Activated CD8-positive, alpha-beta T cell treated with anti-CD3 and anti-CD28 coated beads for 36 hours (primary cell): ENCODE results near the gene OST4. TPM values are rescaled to one million over a fixed set of nuclear protein-coding genes. Genes with fewer than 3 reads are reported as not detected.

ENCODE experiments used
- ATAC-seq: fragments of 200-7000 bp; cut with Tn5 transposase; one replicate; pipeline ENCODE4 v1.10.0; 2021; ENCODE audit warnings: mild to moderate bottlenecking, moderate library complexity
- CTCF ChIA-PET: fragments of 350-600 bp; sonication (Branson Sonifier 250); formaldehyde crosslinking; loops from one replicate; lab custom pipeline; 2021; ENCODE audit warnings: antibody characterized with exemption; lab: Charles Lee
- POLR2A ChIA-PET: fragments of 350-600 bp; sonication (Branson Sonifier 250); formaldehyde crosslinking; loops from one replicate; lab custom pipeline; 2021; ENCODE audit warnings: antibody characterized with exemption; lab: Charles Lee
- DNase-seq: peaks from one replicate; pipeline ENCODE4 v3.0.0-alpha.2; 2020
- H3K27ac Mint-ChIP-seq: one replicate; pipeline ENCODE4 v1.8.0; 2021; ENCODE audit warnings: mild to moderate bottlenecking, mixed read lengths
- H3K27me3 Mint-ChIP-seq: one replicate; pipeline ENCODE4 v1.8.0; 2021; ENCODE audit warnings: mixed read lengths
- H3K36me3 Mint-ChIP-seq: one replicate; pipeline ENCODE4 v1.8.0; 2021; ENCODE audit warnings: low read depth, mixed read lengths
- H3K4me1 Mint-ChIP-seq: one replicate; pipeline ENCODE4 v1.8.0; 2021; ENCODE audit warnings: low read depth, mixed read lengths
- H3K4me3 Mint-ChIP-seq: one replicate; pipeline ENCODE4 v1.8.0; 2021; ENCODE audit warnings: mild to moderate bottlenecking, moderate library complexity, mixed read lengths
- H3K9me3 Mint-ChIP-seq: one replicate; pipeline ENCODE4 v1.8.0; 2021; ENCODE audit warnings: mixed read lengths
- intact Hi-C: fragments of 100-400 bp; cut with micrococcal nuclease; formaldehyde crosslinking; loops from one replicate; pipeline ENCODE4 v1.10.0; 2022
- total RNA-seq, 2 experiments: library from RNA; stranded (reverse); gene quantifications; one replicate each; pipeline ENCODE4 v1.2.3, GENCODE V29; 2021
- TF ChIP-seq, protein P1 (sequence below): fragments of 200-600 bp; IDR thresholded peaks from one replicate; pipeline ENCODE4 v1.8.0; 2022; ENCODE audit warnings: antibody characterized with exemption, mild to moderate bottlenecking

OST4 gene
- total RNA-seq, 2 experiments from 2014 or later = 257 to 262 TPM

- no peaks in the 10 kb centered on the region for H3K36me3 Mint-ChIP-seq
- ChIA-PET CTCF (interaction anchor here (0.9 to 3.2 kb wide), 11 partner anchors 12 to 202 kb away, joined by 3 to 21 read pairs (median 4); no protein-coding TSS in a partner anchor), POLR2A (no interaction called here)
- TF ChIP-seq, protein P1, sequence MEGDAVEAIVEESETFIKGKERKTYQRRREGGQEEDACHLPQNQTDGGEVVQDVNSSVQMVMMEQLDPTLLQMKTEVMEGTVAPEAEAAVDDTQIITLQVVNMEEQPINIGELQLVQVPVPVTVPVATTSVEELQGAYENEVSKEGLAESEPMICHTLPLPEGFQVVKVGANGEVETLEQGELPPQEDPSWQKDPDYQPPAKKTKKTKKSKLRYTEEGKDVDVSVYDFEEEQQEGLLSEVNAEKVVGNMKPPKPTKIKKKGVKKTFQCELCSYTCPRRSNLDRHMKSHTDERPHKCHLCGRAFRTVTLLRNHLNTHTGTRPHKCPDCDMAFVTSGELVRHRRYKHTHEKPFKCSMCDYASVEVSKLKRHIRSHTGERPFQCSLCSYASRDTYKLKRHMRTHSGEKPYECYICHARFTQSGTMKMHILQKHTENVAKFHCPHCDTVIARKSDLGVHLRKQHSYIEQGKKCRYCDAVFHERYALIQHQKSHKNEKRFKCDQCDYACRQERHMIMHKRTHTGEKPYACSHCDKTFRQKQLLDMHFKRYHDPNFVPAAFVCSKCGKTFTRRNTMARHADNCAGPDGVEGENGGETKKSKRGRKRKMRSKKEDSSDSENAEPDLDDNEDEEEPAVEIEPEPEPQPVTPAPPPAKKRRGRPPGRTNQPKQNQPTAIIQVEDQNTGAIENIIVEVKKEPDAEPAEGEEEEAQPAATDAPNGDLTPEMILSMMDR = no peak
- peaks cover 3% of the 10 kb centered on the region for H3K27me3 Mint-ChIP-seq
- intact Hi-C loops = no loop called here
- DNase-seq (no peak), ATAC-seq (no peak)
- no peaks in the 10 kb centered on the region for H3K4me1 Mint-ChIP-seq
- H3K27ac Mint-ChIP-seq = no peak overlapping the region
- no peaks in the 10 kb centered on the region for H3K9me3 Mint-ChIP-seq
- no peak overlapping the region for H3K4me3 Mint-ChIP-seq
These were observed 28.6 kb upstream of the OST4 start for GRCh38 chr2:27100036-27100435.

DNA sequence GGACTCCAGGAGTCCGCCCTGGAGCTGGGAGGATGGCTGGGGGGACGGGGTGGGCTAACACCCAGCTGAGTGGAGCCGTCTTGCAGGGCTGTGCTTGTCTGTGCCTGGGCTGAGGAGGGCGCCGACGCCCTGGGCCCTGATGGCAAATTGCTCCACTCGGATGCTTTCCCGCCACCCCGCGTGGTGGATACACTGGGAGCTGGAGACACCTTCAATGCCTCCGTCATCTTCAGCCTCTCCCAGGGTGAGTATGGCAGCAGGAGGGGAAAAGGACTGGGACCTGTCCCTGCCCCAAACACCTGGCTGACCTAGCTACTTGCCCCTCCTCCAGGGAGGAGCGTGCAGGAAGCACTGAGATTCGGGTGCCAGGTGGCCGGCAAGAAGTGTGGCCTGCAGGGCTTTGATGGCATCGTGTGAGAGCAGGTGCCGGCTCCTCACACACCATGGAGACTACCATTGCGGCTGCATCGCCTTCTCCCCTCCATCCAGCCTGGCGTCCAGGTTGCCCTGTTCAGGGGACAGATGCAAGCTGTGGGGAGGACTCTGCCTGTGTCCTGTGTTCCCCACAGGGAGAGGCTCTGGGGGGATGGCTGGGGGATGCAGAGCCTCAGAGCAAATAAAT, 28.0 kb upstream of the OST4 start:
- Mint-ChIP-seq H3K27ac (no peak overlapping the region), H3K4me3 (no peak overlapping the region), H3K27me3 (peaks cover 3% of the 10 kb centered on the region), H3K9me3 (no peaks in the 10 kb centered on the region), H3K4me1 (no peaks in the 10 kb centered on the region), H3K36me3 (no peaks in the 10 kb centered on the region)
- intact Hi-C loops = loop anchor here (5.0 to 10.0 kb wide), 2 partner anchors 115 to 183 kb away; partner anchors contain the start of genes ATRAID, CAD, SLC5A6 and TRIM54
- no peak for ATAC-seq
- TF ChIP-seq, protein P1 = no peak
- no peak for DNase-seq
- POLR2A ChIA-PET = interaction anchor here (1.1 to 1.6 kb wide), 2 partner anchors 18 to 49 kb away, joined by 3 to 6 read pairs; no protein-coding TSS in a partner anchor
- CTCF ChIA-PET = interaction anchor here (0.6 to 3.2 kb wide), 12 partner anchors 10 to 203 kb away, joined by 3 to 21 read pairs (median 4); no protein-coding TSS in a partner anchor

DNA sequence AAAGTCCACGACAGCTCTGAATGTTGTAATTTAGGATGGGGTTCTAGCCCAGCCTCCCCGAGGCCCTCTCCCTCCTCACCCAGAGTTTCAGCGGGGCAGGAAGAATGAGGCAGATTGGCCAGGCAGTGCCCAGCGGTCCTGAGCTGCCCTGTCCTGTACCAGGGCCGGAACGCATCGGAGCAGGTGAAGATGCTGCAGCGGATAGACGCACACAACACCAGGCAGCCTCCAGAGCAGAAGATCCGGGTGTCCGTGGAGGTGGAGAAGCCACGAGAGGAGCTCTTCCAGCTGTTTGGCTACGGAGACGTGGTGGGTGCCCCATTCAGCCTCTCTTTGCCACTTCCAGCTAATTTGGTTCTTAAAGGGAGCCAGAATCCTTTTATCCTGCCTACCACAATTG, 25.9 kb upstream of the OST4 start:
- CTCF ChIA-PET = interaction anchor here (1.1 to 3.0 kb wide), 12 partner anchors 10 to 251 kb away, joined by 3 to 28 read pairs (median 5); partner anchors contain the start of genes KHK and TRIM54

GRCh38 chr2:27096748-27097297, 25.4 kb upstream of the OST4 start:
- DNase-seq (no peak), ATAC-seq (no peak)
- H3K36me3 Mint-ChIP-seq = no peaks in the 10 kb centered on the region
- intact Hi-C loops = loop anchor here (5.0 to 10.0 kb wide), 2 partner anchors 118 to 185 kb away; partner anchors contain the start of genes ATRAID, CAD, SLC5A6 and TRIM54
- POLR2A ChIA-PET = interaction anchor here (1.0 to 2.6 kb wide), 4 partner anchors 10 to 313 kb away, joined by 3 to 10 read pairs (median 4); partner anchors contain the start of genes KHK and PPM1G
- TF ChIP-seq, protein P1 = no peak
- H3K27ac Mint-ChIP-seq = peak overlapping the region; percentile 15
- H3K9me3 Mint-ChIP-seq = no peaks in the 10 kb centered on the region
- H3K4me3 Mint-ChIP-seq = no peak overlapping the region
- no peaks in the 10 kb centered on the region for H3K4me1 Mint-ChIP-seq
- H3K27me3 Mint-ChIP-seq = no peaks in the 10 kb centered on the region
- CTCF ChIA-PET = interaction anchor here (0.6 to 3.0 kb wide), 12 partner anchors 9 to 362 kb away, joined by 3 to 28 read pairs (median 5); partner anchors contain the start of genes KHK and TRIM54

More for the DNA sequence above, 25.9 kb upstream of the OST4 start:
- intact Hi-C loops = loop anchor here (5.0 to 10.0 kb wide), 2 partner anchors 117 to 185 kb away; partner anchors contain the start of genes ATRAID, CAD, SLC5A6 and TRIM54
- no peak overlapping the region for H3K27ac Mint-ChIP-seq
- DNase-seq = no peak
- H3K9me3 Mint-ChIP-seq = no peaks in the 10 kb centered on the region
- no peaks in the 10 kb centered on the region for H3K4me1 Mint-ChIP-seq
- ATAC-seq = no peak
- no peaks in the 10 kb centered on the region for H3K27me3 Mint-ChIP-seq
- no peak overlapping the region for H3K4me3 Mint-ChIP-seq
- TF ChIP-seq, protein P1 = no peak
- H3K36me3 Mint-ChIP-seq = no peaks in the 10 kb centered on the region
- POLR2A ChIA-PET = interaction anchor here (1.4 to 2.6 kb wide), 2 partner anchors 11 to 27 kb away, joined by 3 to 10 read pairs; partner anchors contain the start of gene KHK
